GM19452 (cell line): ENCODE results near the gene TEP1.
"Not testable (repeated sequence)": the region's sequence is repeated elsewhere in the genome, so short reads cannot be mapped to it uniquely, and the experiment has no call there.

Experiments used
- ATAC-seq: cut with Tn5 transposase; IDR thresholded peaks from one replicate; pipeline ENCODE4 v1.9.1; 2021; ENCODE audit not compliant: unreplicated experiment

The TEP1 gene

GRCh38 chr14:20391505-20391904, 21.8 kb downstream of the TEP1 start:
- ATAC-seq = no peak

- ATAC-seq = no peak
Measured at GRCh38 chr14:20388159-20388558, 25.1 kb downstream of the TEP1 start.

GRCh38 chr14:20387576-20387975, 25.7 kb downstream of the TEP1 start:
- ATAC-seq = no peak

- no peak for ATAC-seq
Measured at GRCh38 chr14:20386276-20386855, 26.9 kb downstream of the TEP1 start.

GRCh38 chr14:20384886-20385285, 28.4 kb downstream of the TEP1 start:
- ATAC-seq = no peak

- ATAC-seq = no peak
Measured at GRCh38 chr14:20384321-20384720, 29.0 kb downstream of the TEP1 start.

GRCh38 chr14:20383636-20384035, 29.7 kb downstream of the TEP1 start:
- no peak for ATAC-seq

- no peak for ATAC-seq
Measured at GRCh38 chr14:20383032-20383431, 30.3 kb downstream of the TEP1 start.

- ATAC-seq = no peak
Measured at GRCh38 chr14:20382526-20382925, 30.8 kb downstream of the TEP1 start.

GRCh38 chr14:20381341-20381740, 32.0 kb downstream of the TEP1 start:
- no peak for ATAC-seq

GRCh38 chr14:20380681-20381080, 32.6 kb downstream of the TEP1 start:
- ATAC-seq = no peak

- no peak for ATAC-seq
Measured at GRCh38 chr14:20379743-20380142, 33.6 kb downstream of the TEP1 start.

GRCh38 chr14:20377171-20377570, 36.1 kb downstream of the TEP1 start:
- ATAC-seq = no peak

- no peak for ATAC-seq
Measured at GRCh38 chr14:20376071-20376588, 37.2 kb downstream of the TEP1 start.

- no peak for ATAC-seq
Measured at GRCh38 chr14:20375471-20375870, 37.8 kb downstream of the TEP1 start.

GRCh38 chr14:20372796-20373195, 40.5 kb downstream of the TEP1 start:
- no peak for ATAC-seq

- no peak for ATAC-seq
Measured at GRCh38 chr14:20365928-20366327, 47.4 kb downstream of the TEP1 start.

- not testable (repeated sequence) for ATAC-seq
Measured at GRCh38 chr14:20358474-20358873, 54.8 kb downstream of the TEP1 start.

GRCh38 chr14:20356422-20356821, 56.9 kb downstream of the TEP1 start:
- no peak for ATAC-seq

- no peak for ATAC-seq
Measured at GRCh38 chr14:20350860-20351259, 62.4 kb downstream of the TEP1 start.

GRCh38 chr14:20350282-20350681, 63.0 kb downstream of the TEP1 start:
- no peak for ATAC-seq

GRCh38 chr14:20347747-20348146, 65.6 kb downstream of the TEP1 start:
- ATAC-seq = no peak

GRCh38 chr14:20346713-20347112, 66.6 kb downstream of the TEP1 start:
- ATAC-seq = no peak
